ENCODE data around the gene C1orf105.
A peak's percentile ranks its signal among the peaks of the same experiment; 100 is the strongest.

Gene C1orf105

DNA sequence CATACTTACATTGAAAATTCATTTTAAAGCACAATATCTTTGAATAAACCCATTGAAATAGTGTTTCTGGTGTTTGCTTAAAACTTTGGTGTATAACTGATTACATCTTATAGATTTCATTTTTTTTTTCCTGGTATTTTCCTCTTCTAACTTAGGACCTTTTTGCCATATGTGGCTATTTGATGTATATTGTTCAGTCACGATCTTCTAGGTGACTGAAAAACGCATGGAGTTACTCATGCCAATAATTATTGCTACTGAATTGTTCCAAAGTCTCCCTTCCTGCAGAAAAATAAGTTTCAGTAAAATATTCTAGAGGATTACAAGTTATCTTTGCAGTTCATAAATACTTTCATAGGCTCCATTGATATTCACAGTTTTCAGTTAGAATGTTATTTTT lies 22.9 kb upstream of the C1orf105 start:
- ATAC-seq: no peak

DNA sequence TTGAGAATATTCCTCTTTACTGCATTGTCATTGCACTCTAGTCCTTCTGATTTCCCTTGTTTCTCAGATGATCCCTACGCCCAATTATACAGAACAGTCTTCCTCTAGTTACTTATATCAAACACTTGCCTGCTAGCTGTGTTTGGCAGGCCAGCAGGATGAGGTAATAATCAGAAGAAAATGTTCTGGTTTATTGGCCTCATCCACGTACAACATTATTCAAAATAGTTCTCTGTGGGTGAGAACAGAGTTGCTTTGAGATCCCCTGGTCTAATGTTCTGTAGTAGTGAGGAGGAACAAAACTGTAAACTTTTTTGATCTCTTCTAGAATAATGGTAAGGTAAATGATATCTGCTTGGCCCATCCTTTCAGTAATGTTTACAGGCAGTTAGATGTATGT lies 22.3 kb upstream of the C1orf105 start:
- ATAC-seq: no peak

DNA sequence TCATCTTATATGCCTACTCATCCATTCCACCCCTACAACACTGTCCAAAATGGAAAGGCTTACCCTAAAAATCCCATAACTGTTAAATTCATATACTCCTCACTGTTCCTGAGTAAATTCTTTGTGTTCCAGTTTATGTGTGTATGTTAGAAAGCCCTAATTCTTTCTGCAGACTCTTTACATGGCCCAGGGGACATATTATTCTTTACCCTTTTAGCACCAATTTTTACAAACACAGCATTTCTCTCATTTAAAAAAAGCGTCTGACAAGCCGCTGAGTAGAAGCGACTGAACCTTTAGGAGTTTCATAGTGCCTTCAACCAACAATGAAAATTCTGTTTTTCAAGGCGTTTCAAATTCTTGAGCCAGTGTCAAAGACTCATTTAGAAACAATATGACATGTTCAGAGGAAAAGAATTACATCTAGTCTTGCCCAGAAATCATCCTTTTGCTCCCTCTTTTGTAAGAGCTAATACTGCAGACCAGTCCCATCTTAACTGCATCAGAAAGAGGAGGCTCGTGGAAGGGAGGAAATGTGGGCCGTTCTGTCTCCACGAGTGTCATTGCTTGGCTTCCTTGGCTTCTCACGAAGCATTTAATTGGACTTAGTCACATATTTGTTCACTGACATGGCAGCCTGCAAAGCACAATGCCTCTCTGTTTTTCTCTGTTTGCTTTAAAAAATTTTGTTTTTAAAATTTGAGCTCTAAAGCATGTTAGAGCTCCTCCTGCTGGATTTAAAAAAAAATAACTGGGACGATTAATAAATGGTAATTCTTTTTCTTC lies 21.3 kb upstream of the C1orf105 start:
- peak; percentile 45 to 59 for ATAC-seq

DNA sequence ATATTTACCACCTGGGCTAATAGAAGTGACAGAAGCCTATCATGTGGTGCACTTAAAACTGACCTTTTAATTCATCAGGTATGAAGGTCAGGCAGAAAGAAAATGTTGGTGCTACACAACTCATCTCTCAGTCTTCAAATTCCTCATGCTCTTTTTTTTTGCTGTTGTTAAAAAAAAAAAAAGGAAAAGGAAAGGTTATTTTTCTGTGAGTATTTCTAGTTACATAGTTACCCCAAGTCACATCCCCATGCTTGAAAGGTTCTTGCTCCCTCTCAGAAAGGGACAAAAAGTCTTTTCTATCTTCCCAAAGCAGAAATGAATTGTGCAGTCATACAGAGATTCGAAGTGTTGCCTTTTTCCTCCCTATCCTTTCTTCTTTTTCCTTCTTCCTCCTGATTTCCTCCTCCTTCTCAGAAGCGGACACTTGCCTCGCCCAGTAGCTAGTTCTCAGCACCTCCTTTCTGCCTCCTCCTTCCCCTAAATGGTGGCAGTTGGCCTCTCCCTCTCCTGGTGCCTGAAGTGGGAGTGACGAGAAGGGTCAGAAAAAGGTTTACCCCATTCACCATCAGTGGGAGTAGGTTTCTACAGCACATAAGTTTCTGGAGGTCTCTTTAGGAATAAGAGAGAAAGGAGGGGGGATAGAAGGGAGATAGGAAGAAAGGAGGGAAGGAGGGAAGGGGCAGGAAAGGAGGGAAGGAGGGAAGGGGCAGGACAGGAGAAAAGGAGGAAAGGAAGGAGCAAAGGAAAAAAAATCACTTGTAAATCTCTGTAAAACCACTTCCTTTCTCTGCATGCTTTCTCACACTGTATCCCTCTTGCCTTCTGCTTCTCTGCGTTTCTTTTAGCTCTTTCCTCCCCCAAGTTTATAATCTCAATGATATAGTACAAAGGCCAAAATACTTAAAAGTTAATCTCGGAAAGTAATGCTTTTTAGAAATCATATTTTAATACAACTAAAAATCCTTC lies 20.4 kb upstream of the C1orf105 start:
- no peak for ATAC-seq

DNA sequence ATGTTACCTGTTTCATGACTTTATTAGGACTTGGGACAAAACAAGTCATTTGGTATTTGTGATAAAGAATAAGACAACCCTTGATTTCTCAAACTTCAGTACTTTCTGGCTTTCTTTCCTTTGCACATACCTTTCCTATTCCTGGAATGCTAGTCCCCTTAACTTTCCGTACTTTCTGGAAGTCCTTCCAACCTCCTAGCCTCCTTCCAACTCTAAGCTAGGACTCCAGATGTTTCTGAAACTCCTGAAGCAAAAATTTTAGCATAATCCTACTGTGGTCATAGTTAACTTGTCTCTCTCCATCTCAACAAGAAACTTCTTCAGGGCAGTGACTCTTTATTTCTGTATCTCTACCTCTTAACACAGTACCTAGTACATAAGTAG lies 19.8 kb upstream of the C1orf105 start:
- no peak for ATAC-seq

DNA sequence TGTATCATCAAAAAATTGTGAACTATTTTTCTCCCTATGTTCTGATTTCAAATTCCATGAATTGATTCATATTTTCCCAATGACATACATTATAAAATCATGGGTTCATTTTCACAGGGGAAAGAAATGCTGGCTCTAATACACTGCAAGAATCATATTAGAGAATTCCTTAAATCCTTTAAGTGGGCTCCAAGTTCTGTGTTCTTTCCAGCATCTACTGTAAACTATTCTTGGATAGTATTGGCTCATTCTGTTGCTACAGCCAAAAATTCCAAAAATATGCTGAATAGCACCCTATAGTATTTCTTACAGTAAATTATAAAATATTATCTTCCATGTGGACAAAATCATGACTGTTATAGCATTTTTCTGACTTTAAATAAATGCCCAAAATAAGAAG lies 19.0 kb upstream of the C1orf105 start:
- no peak for ATAC-seq

DNA sequence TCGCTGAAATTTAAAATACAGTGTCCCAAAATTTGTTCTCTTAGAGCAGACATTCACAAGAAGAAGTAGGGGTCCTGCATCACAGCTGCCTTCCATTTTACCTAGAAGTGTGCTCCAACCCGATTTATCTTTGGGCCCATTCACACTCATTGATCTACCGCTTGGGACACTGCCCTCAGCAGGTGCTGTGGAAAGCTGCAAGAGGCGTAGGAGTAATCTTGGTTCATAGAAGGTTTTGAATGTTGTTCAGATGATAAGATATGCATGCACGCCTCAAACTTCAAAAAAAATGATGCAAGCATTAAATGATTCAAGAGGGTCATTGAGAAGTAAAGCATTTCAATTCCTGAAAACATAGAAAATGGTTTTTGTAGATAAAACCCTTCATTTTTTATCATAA lies 18.6 kb upstream of the C1orf105 start:
- ATAC-seq: no peak

DNA sequence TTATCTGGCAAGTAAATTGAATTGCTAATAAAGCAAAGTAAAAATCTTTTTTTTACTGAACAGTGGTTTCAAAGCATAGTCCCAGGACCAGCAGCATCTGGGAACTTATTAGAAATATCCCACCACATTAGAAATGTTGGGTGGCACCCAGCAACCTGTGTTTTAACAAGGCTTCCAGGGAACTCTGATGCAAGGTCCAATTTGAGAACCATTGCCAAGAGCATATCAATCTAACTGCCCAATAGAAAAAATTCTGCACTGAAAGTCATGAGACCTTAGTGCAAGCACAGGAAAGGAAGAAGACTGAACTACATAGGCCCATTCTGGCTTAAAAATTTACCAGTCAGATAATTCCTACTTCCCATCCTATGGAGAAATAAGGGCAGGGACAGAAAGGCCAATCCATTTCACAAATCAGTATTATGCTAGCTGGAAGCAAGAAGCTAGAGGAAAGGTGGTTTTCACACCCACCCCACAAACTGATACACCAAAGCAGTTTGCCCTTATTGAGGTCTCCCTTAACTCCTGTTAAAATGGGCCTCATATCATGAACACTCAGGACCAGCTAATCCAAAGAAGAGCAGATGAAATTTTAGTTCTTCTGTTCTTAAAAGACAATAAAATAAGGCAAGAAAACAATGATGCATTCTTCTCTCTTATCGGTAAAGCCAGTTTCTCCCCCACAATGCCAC lies 17.5 kb upstream of the C1orf105 start:
- no peak for ATAC-seq

DNA sequence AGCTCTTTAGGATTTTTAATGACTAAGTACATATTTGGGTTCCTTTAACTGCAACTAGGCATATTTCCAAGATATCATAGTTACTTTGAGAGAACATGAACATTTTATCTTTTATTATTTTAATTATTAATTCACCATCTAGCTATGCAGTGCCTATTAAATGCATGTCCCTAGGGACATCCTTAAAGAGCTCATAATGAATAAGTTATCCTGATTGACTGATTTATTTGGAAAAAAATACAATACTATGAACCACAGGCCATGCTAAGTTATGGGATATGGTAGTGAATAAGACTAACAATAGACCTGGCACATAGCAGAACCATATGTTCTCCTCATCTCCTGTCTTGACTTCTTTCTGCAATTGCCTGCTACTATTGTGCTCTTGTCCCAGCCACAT lies 16.4 kb upstream of the C1orf105 start:
- no peak for ATAC-seq

DNA sequence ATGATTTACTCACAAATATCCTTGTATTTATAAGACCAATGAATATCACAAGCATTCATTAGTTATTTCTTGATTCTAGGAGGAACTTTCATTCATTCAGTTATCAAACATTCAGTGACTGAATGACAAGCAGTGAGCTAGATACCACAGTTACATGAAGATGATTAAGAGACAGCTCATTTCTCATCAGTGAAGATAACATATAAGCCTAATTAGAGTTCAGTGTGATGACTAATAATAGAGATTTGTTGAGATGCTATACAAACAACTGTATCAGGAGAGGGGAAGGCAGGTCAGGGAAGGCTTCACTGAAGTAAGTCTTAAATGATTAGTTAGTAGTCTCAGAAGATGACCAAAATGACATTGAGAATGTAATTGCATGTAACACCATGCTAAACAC lies 14.6 kb upstream of the C1orf105 start:
- peak; percentile 95 to 98 for ATAC-seq

DNA sequence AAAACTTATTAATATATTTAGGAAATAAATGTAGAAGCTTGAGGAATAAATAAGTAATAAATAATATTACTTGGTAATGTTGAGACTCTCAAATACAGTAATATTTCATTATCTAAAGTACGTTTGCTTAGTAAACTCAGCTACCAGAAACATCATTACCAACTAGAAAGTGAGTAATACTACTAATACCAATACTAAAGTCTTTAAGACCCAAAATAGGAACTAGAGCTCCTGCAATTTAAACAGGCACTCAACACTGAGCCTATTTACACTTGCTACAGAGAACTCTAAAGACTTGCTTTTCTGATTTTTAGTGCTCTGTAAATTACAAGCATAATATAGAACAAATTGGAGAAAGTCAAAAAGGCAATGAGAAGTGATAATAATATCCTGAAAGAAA lies 13.5 kb upstream of the C1orf105 start:
- no peak for ATAC-seq

DNA sequence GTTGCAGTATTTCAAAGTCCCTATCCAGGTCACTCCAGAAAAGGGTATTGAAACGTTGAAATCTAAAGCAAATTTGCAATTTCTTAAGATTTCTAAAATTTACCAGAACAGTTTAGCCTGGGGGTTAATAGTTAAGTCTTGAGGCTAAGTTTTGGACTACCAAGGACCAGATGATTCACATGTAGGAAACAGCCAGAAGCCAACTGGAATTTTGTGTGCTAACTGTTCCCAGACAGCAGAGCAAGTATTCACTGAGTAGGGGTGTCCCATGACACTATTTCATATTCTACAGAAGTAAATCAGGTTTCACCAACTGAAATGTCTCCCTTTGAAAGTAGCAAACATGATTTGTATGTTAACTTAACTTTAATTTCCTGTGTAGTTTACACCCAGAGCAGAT lies 11.5 kb upstream of the C1orf105 start:
- no peak for ATAC-seq

DNA sequence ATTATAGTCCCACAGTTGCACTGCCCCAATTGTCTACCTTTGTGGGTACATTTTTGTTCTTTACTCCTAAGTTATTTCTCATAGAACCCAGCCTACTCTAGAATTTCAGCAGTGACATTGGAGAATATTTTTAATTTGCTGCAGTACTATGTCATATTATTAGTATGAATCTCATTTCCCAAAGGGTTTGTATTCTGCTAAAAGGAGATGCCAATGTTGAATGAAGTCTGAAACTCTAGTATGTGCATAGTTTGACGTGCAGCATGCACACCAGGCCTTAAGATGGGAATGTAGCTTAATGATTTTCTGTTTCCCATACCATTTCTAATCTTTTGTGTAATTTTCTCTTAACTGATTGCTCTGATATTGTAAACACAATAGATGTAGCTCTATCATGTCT lies 10.5 kb upstream of the C1orf105 start:
- no peak for ATAC-seq

DNA sequence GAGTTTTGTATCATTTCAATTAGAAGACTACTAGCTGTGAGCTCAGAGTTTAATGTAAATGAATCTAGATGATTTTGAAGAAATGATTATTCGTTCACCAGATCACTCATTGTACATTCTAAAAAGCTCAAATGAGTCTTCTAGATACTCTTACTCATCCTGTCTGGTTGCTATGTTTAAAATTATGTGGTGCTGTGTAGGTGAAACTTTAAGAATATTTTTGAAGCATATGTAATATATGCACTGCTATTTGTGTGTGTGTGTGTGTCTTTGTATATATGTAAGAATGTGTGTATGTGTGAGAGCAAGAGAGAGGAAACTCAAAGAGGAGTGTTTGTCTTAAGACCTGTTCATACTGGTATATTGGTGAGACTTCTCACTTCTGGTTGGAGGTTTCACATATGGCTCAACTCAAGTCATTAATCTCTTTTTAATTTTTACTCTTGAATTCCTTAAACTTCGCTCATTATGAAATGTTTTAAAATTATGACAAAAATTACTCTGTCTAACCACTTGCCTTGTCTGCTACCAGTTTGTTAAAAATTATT lies 8.6 kb upstream of the C1orf105 start:
- ATAC-seq: peak; percentile 81 to 90

DNA sequence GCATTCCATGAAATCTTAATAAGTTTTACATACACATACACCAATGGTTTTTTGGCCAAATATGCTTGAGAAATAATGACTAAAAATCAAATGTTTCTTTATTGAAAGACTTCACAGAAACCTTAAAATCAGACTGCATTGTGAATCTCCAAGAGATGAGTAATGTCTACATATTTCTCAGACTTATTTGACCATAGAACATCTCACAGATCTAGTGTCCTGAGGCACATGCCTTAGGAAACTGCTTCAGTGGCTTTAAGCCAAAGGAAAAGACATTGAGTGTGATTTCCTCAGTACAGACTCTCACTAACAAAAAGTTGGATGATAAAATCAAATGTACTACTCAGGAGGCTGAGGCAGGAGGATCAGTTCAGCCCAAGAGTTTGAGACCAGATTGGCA lies 6.2 kb upstream of the C1orf105 start:
- ATAC-seq: no peak

DNA sequence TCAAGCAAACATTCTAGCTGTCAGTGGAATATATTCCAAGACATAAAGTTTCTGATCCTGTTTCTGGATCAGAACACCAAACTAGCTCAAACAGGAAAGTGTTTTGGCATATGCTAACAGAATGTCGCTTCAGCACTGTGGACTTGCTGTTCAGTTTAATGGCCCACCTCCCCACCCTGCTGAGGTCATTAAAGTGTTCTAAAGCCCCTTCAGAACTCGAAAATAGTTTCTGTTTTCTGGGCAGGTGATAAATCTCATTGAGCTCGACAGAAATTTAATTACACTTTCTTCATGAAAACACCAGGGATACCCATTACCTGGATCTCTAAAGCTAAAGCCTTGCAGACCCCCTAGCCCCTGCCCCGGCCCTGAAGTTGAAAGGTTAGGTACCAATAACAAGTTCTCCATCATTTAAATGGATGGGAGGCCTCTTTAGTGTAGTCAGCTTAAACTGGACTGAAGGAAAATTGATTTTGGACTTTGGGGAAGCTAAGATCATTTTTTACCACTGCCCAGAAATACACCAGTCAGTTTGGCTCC lies 3.9 kb upstream of the C1orf105 start:
- no peak for ATAC-seq

DNA sequence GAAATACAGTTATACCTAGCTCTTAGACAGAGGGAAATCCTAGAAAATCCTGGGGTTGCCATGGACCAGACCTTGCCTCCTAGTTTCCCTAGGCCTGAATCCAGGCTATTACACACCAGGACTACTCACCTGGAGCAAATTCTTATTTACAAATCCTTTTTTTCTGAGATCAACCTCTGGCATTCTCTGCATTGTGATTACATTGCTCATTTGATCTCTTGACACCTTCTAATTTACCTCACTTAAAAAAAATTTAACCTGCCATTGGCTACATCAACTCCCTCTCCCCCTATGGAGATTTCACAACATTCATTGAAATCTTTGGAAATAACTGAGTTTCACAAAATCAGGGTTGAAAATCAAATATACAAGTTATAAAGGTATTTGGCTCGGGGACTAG lies 2.9 kb upstream of the C1orf105 start:
- no peak for ATAC-seq

DNA sequence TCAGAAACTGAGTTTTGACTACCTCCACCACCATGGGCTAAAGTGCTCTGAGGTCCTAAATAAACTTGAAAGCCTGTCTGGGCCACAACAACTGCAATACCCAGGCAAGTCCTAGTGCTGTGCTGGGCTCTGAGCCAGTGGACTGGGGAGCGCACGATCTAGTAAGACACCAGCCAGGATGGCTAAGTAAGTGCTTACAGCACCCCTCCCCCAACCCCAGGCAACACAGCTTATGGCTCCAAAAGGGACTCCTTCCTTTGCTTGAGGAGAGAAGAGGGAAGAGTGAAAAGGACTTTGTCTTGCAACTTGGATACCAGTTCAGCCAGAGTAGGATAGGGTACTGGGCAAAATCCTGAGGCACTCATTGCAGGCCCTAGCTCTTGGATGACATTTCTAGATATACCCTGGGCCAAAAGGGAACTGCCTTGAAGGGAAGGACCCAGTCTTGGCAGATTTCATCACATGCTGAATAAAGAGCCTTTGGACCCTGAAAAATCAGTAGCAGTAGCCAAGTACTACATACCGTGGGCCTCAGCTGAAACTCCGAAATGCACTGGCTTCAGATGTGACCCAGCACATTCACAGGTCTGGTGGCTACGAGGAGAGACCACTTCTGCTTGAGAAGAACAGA lies 1.6 kb downstream of the C1orf105 start:
- ATAC-seq: no peak

DNA sequence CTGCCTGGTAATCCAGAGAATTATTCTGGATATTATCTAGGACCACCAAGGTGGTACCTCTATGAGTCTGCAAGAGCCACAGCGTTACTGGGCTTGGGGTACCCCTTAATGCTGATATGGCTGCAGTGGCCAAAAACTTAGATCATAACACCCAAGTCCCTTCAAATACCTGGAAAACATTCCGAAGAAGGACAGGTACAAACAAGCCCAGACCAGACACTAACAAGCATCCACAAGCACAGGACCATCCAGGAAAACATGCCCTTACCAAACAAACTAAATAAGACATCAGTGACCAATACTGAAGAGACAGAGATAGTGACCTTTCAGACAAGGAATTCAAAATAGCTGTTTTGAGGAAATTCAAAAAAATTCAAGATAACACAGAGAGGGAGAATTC lies 2.9 kb downstream of the C1orf105 start:
- no peak for ATAC-seq

DNA sequence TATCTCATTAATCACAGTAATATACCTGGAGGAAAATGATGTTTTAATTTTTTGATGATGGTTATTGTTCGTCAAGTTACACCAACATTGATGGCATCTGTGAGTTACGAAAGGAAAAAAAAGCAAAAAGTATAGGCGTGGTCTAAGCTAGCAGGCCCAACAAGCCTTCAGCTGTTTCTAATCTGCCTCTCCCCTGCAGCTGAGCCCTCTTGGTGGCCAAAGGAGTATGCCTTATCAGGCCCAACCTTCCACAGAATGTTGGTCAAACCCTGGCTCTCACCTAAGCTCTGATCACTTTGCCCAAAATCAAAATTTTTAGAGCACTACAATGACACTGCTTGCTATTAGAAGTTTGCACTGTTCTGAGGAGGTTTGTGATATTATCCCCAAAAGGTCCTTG lies 4.9 kb downstream of the C1orf105 start:
- ATAC-seq: no peak

DNA sequence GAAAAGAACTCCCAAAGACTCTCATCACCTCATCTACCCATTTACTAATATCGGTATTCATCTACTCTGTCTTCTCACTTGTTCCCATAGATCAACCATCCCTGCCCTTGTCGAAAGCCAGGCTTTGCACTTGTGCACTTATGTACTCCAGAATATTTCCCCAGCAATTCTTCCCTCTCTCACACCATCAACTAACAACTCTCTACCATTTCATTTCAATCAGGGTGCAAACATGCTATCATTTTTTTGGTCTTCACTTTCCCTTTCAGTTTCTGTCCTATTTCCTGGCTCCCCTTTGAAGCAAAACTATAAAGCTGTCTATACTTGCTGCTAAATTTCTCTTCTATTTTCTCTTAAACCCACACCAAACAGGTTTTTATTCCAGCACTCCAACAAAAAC lies 6.7 kb downstream of the C1orf105 start:
- peak in 1 of 2 donors; percentile 47 for ATAC-seq
